GM19372 (cell line): ENCODE measurements around the gene RARRES2.
"Not testable (repeated sequence)": the region's sequence is repeated elsewhere in the genome, so short reads cannot be mapped to it uniquely, and the experiment has no call there.

Experiments used
- ATAC-seq: cut with Tn5 transposase; IDR thresholded peaks from one replicate; pipeline ENCODE4 v1.9.1; 2021; ENCODE audit warnings: mild to moderate bottlenecking, low read depth, moderate library complexity; ENCODE audit not compliant: unreplicated experiment

RARRES2 gene

DNA sequence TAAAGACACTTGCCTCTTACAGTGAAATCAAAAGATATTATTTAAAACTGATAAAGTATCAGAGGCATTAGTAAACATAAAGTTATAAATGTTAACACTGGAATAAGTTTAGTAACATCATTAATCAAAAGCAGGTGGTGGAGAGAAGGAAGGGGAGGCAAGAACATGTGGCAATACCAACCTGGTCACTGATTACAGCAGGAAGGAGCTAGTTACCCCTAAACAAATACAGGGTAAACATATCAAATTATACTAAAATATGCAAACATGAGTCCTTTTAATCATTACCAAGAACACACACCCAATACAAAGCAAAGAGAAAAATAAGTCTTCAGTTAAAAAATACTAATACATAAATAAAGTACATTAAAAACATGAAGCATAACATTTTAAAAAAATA lies 43.5 kb downstream of the RARRES2 start:
- ATAC-seq: not testable (repeated sequence)

DNA sequence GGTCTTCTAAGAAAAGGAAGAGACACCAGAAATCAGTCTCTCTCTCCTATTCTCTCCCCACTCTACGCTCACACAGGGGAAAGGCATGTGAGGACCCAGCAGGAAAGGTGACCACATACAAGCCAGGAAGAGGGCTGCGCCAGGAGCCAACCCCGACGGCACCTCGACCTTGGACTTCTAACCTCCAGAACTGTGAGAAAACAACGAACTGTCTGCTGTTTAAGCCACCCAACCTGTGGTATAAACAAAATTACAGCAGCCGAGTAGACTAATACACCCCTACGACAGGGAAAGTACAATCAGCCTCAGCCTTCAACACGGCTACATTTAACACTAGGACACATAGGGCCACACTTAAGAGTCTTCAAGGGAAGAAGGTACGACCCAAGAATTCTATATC lies 44.6 kb downstream of the RARRES2 start:
- ATAC-seq: not testable (repeated sequence)

DNA sequence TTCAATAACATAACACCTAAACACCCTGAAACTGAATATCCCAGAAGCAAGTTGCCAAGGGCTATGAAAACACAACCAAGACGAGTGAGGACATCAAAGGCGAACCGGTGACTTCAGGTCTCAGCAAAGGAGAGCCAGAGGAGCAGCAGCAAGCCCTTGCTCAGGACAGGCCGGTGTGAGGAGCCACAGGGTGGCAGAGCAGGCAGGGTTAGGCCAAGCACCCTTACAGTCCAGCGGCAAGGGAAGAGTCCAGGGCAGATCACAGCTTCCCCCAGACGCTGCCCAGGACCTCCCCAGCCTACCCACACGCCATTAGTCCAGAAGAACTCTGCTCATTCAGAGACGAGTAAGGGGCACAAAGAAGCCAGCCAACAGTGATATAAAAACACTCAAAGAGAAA lies 45.8 kb downstream of the RARRES2 start:
- not testable (repeated sequence) for ATAC-seq

DNA sequence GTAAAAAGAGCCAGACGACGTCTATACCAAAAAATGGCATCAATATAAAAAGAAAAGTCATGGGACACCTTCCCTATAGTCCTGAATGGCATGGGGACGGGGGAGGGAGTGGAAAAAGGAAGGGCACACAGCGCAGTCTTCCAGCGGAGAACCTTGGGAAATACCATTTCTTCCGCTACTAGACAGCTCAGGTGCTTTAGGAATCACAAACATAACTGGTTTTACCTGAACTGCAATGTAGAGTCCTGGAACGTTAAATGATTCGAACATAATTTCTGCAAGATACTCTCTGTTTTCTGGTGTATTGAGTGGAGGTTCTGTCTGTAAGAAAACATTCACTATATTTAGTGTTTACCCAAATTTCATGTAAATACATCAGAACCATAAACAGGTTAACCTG lies 46.4 kb downstream of the RARRES2 start:
- not testable (repeated sequence) for ATAC-seq

DNA sequence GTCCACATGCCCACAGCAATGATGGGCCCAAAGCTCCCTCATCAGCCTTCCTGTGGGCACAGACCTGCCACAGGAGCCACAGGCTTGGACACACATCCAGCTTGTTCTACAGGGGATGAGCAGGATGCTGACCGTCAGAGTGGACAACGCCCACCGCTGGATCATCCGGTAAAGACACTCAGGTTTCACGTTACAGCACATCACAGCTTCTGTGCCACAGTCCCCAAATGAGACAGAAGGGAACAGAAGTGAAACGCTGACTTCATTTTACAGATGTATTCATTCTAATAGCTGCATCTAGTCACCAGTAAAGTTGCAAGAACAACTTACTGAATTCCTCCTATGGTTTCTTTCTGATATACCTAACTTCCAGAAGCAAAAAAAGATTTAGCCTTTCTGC lies 51.1 kb downstream of the RARRES2 start:
- not testable (repeated sequence) for ATAC-seq

DNA sequence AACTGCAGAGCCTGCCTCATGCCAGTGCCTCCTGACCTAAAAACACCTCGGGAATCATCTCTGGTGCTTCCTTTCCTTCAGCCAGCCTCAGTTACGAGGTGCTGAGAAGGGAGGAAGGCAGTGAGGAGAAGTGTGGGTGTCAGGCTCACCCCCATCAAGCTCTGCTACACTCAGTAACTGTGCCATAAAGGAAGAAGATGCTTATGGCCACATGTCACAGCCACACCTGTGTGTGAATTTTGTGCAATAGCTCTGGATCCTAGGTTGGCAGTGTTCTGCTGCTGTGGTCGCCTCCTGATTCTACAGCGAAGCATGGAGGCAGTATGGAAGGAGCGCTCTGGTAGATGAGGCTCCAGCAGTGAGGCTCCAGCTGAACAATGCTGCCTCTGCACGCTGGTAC lies 52.6 kb downstream of the RARRES2 start:
- not testable (repeated sequence) for ATAC-seq
